ENCODE data around the gene BUD23. TPM values are rescaled to one million over a fixed set of nuclear protein-coding genes. Genes with fewer than 3 reads are reported as not detected.

Gene BUD23
- total and polyA plus RNA-seq, 8 donors, result 17.4 to 71.9 (median 44.2) TPM

- DNase-seq, result peak in 1 of 2 donors; percentile 33
- 66 to 75% (median 71%) methylated on average over 4 to 15 of the region's 15 CpGs for WGBS, 5 donors
These were observed 16.1 kb downstream of the BUD23 start for GRCh38 chr7:73699370-73700068.

GRCh38 chr7:73700069-73700423 lies 16.6 kb downstream of the BUD23 start:
- 78 to 92% (median 82%) methylated on average over 7 to 14 of the region's 14 CpGs for WGBS, 5 donors
- intact Hi-C loops (cut with DNase I; ENCODE audit: low total_unique reads), result no loop called here
- peaks cover 26 to 81% (median 69%) of the 10 kb centered on the region in 4 donors for H3K36me3 ChIP-seq

More at GRCh38 chr7:73699370-73700068, 16.1 kb downstream of the BUD23 start:
- peaks cover 31 to 86% (median 75%) of the 10 kb centered on the region in 4 donors for H3K36me3 ChIP-seq
- H3K4me3 ChIP-seq, result no peak overlapping the region
- no peak for TF ChIP-seq POLR2AphosphoS5 (IDR thresholded peaks at IDR 0.05)
- TF ChIP-seq EP300 (IDR thresholded peaks at IDR 0.05), result no peak
- no peak for TF ChIP-seq CTCF (IDR thresholded peaks at IDR 0.05)
- no peak for TF ChIP-seq POLR2A (IDR thresholded peaks at IDR 0.05)
- H3K27ac ChIP-seq, result no peak overlapping the region
- intact Hi-C loops (cut with DNase I; ENCODE audit: low total_unique reads), result no loop called here
- no peaks in the 10 kb centered on the region for H3K27me3 ChIP-seq
- peaks cover 0 to 14% (median 13%) of the 10 kb centered on the region in 4 donors for H3K4me1 ChIP-seq
- no peaks in the 10 kb centered on the region for H3K9me3 ChIP-seq

GRCh38 chr7:73700581-73701134 lies 17.3 kb downstream of the BUD23 start:
- intact Hi-C loops (cut with DNase I; ENCODE audit: low total_unique reads), result no loop called here
- TF ChIP-seq CTCF (IDR thresholded peaks at IDR 0.05) (no peak), POLR2AphosphoS5 (IDR thresholded peaks at IDR 0.05) (no peak), EP300 (IDR thresholded peaks at IDR 0.05) (no peak), POLR2A (IDR thresholded peaks at IDR 0.05) (no peak)
- Histone ChIP-seq H3K27ac (no peak overlapping the region), H3K9me3 (no peaks in the 10 kb centered on the region), H3K36me3 (peaks cover 20 to 75% (median 63%) of the 10 kb centered on the region in 4 donors), H3K4me3 (no peak overlapping the region), H3K27me3 (no peaks in the 10 kb centered on the region), H3K4me1 (peaks cover 0 to 26% (median 24%) of the 10 kb centered on the region in 4 donors)
- WGBS, 5 donors, result 86 to 89% (median 88%) methylated on average over 14 to 15 of the region's 15 CpGs
- no peak for DNase-seq

More at GRCh38 chr7:73700069-73700423, 16.6 kb downstream of the BUD23 start:
- H3K27me3 ChIP-seq, result no peaks in the 10 kb centered on the region
- no peak overlapping the region for H3K4me3 ChIP-seq
- H3K4me1 ChIP-seq, result peaks cover 0 to 20% (median 18%) of the 10 kb centered on the region in 4 donors
- DNase-seq, result peak in 1 of 2 donors; percentile 30
- H3K27ac ChIP-seq, result no peak overlapping the region
- no peaks in the 10 kb centered on the region for H3K9me3 ChIP-seq
- TF ChIP-seq POLR2AphosphoS5 (IDR thresholded peaks at IDR 0.05) (no peak), EP300 (IDR thresholded peaks at IDR 0.05) (no peak), POLR2A (IDR thresholded peaks at IDR 0.05) (no peak), CTCF (IDR thresholded peaks at IDR 0.05) (no peak)

- TF ChIP-seq CTCF (IDR thresholded peaks at IDR 0.05) (peak in 4 of 7 experiments; percentile 28 to 41 (median 33)), POLR2AphosphoS5 (IDR thresholded peaks at IDR 0.05) (no peak)
- peaks cover 19 to 66% (median 55%) of the 10 kb centered on the region in 4 donors for H3K36me3 ChIP-seq
- 66 to 83% (median 78%) methylated on average over 13 of the region's 13 CpGs for WGBS, 5 donors
These were observed 18.1 kb downstream of the BUD23 start for GRCh38 chr7:73701357-73701995.

More at GRCh38 chr7:73701357-73701995, 18.1 kb downstream of the BUD23 start:
- Histone ChIP-seq H3K9me3 (no peaks in the 10 kb centered on the region), H3K27ac (no peak overlapping the region), H3K27me3 (no peaks in the 10 kb centered on the region), H3K4me1 (peaks cover 0 to 33% (median 30%) of the 10 kb centered on the region in 4 donors), H3K4me3 (no peak overlapping the region)
- intact Hi-C loops (cut with DNase I; ENCODE audit: low total_unique reads), result no loop called here
- peak in 1 of 2 donors; percentile 75 for DNase-seq

All from stomach (tissue), 9 donors.